Fibroblast of villous mesenchyme (primary cell): Measurements from ENCODE around the gene ERC1. TPM values are rescaled to one million over a fixed set of nuclear protein-coding genes. Genes with fewer than 3 reads are reported as not detected.

ENCODE experiments used
- DNase-seq: peaks from one replicate; pipeline ENCODE4 v3.0.0-alpha.2; 2010; ENCODE audit warnings: low read depth
- H3K4me3 ChIP-seq: 2 replicates; pipeline ENCODE4 v1.5.1; 2011; ENCODE audit warnings: low read depth, mild to moderate bottlenecking, low read length
- total RNA-seq: library from RNA; depleted of rRNA; stranded (reverse); fragments of >200 nt; gene quantifications from 2 replicates; pipeline ENCODE4 v1.2.3, GENCODE V29; 2012
- TF ChIP-seq, protein P1 (sequence below): IDR thresholded peaks from 2 replicates; pipeline ENCODE4 v1.5.1; 2012; ENCODE audit warnings: low read depth, mild to moderate bottlenecking, low read length; ENCODE audit not compliant: insufficient read depth

Gene ERC1
- total RNA-seq, 1 donor = 49.7 TPM

DNA sequence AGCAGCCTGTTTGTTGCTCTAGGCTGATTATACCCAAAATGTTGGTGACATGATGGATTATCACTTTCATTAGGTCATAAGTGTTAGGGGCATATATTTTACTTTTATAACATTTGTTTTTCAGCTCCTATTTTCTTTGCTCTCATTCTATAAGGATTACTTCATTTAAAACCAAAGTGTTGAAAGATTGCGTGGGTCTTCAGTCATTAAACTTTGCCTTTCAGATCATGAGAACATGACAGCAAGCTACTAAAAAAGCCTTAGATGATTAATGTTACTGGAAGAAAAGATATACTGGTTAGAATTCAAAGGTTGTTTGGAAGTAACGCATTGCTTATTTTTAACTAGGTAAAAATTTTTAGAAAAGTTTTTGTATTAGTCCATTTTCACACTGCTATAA, 156.8 kb downstream of the ERC1 start:
- no peak overlapping the region for H3K4me3 ChIP-seq
- TF ChIP-seq, protein P1, sequence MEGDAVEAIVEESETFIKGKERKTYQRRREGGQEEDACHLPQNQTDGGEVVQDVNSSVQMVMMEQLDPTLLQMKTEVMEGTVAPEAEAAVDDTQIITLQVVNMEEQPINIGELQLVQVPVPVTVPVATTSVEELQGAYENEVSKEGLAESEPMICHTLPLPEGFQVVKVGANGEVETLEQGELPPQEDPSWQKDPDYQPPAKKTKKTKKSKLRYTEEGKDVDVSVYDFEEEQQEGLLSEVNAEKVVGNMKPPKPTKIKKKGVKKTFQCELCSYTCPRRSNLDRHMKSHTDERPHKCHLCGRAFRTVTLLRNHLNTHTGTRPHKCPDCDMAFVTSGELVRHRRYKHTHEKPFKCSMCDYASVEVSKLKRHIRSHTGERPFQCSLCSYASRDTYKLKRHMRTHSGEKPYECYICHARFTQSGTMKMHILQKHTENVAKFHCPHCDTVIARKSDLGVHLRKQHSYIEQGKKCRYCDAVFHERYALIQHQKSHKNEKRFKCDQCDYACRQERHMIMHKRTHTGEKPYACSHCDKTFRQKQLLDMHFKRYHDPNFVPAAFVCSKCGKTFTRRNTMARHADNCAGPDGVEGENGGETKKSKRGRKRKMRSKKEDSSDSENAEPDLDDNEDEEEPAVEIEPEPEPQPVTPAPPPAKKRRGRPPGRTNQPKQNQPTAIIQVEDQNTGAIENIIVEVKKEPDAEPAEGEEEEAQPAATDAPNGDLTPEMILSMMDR = no peak
- DNase-seq = peak; percentile 15

DNA sequence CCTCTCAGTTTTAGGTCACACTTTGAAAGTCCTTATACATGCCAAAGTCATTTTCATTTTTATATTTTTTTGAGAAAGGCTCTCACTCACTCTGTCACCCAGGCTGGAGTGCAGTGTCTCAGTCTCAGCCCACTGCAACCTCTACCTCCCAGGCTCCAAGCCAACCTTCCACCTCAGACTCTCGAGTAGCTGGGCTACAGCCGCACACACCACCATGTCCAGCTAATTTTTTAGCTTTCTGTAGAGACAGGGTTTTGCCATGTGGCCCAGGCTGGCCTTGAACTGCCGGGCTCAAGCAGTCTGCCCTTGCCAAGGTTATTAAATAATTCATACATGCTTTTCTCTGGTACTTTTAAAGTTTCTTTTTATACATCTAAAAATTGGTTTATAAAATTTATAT, 166.0 kb downstream of the ERC1 start:
- TF ChIP-seq, protein P1 = no peak
- DNase-seq = no peak
- H3K4me3 ChIP-seq = no peak overlapping the region

DNA sequence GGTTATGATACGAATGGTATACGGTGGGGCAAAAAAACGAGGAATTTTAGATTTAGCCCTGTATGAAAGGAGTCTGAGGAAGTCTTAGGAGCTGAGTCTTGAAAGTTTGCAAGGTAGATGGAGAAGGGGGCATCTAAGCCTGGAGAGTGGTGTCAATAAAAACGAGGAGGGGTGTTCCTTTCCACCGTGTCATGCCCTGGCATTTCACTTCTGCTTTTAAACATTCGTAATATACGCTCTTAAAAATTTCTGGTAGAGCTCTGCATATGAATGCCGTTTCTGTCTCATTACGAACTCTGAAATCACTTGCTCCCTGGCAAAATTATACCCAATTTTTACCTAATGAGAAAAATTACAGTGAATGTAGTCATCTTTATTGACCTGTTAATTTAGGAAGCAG, 170.2 kb downstream of the ERC1 start:
- H3K4me3 ChIP-seq = no peak overlapping the region
- DNase-seq = no peak
- TF ChIP-seq, protein P1 = no peak

DNA sequence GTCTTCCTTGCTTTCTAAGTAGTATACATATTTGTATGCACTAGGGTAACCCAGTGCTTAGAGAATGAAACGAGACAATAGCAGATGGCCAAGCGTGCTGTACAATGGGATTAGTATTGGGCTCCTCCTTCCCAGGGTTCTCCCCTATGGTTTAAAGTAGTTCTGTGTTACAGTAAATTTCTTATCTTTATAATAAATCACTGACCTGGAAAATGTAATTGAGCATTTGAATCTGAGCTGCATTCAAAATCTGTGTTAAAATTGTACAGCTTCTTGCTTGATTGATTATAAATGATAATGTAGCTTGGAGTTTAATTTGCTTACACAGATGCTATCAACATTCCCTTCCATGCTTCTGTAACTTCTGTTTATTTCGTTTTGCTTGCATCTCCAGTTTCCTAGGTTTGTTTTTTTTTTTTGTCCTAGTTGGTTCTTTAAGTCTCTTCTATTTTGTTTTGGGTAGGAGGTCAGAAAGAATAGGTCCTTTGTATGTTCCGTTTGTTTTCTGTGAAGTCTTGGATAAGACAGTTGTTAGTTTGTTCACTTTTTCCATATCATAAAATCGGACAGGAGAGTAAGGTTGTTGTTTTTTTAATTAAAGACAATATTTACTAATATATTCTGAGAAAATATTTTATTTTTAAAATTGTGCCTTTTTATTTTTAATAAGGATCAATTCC, 171.2 kb downstream of the ERC1 start:
- TF ChIP-seq, protein P1 = no peak
- DNase-seq = no peak

DNA sequence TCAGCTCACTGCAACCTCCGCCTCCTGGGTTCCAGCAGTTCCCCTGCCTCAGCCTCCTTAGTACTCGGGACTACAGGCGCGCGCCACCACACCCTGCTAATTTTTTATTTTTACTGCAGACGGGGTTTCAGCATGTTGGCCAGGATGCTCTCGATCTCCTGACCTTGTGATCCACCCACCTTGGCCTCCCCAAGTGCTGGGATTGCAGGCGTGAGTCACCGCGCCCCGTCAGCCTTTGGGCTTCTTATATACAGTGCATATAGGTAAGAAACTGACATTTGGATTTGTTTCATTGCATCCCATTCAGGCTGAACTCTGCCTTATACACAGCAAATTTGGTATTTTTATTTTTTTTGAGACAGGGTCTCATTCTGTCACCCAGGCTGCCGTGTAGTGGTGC, 176.8 kb downstream of the ERC1 start:
- TF ChIP-seq, protein P1 = no peak
- H3K4me3 ChIP-seq = no peak overlapping the region
- DNase-seq = no peak

More for the DNA sequence above, 171.2 kb downstream of the ERC1 start:
- H3K4me3 ChIP-seq = no peak overlapping the region

DNA sequence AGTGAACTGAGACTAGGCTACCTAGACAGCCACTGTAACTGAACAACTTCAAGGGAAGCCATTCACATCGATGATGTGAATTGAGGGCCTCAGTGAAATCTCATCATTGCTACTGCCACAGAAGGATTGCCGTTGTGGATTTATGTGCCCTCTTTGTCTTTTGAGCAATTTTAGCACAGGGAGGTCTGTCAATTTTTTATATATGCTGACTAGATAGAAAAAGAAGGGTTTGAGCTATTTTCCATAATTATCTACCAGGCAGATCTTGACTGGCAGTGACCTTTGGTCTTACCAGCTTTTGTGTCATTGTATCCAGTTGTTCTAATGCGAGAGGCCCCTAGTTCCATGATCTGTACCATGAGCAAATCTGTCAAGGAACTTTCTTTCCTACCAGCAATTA, 179.4 kb downstream of the ERC1 start:
- DNase-seq = no peak
- TF ChIP-seq, protein P1 = no peak
- no peak overlapping the region for H3K4me3 ChIP-seq
